Measurements from ENCODE around the gene DOK1.

Gene DOK1

DNA sequence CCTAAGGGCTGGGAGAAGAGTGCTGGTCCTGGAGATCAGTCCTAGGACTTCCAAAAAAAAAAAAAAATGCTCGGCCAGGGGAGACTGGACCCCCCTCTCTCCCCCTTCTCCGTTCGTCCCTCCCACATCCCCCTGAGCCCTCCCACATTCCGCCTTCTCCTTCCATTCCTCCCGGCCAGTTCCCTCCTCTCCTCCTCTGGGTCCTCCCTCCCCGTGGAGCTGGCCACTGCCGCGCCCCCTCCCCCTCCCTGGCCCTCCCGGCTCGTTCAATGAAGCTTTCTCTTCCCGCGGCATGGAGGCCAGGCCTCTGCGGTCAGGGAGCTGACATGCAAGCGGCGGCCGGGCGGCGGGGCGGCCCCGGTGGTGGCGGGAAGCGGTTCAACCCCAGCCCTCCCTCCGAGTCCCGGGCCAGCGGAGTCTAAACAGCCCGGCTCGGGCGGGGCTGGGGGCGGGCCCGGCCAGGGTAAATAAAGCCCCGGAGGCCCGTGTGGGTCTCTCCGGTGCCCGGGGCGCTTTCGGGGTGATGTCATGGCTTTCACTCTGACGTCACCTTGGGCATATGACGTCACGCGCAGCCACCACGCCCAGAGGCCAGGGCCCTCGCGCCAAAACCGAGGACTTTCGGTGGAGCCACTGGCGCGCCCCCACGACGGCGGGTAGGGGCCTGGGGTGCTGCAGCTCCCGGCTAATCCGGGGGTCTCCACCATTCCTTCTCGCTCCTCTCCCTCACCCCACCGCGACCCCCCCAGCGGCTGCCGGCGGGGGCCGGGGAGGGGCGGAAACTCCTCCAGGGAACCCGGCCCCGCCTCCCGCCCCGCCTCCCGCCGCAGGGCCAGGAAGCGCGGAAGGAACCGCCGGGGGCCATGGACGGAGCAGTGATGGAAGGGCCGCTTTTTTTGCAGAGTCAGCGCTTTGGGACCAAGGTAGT is at the start of gene DOK1, which contains the start of gene LOXL3:
DOK1 (plus strand) TSS at position 829 of the 928 bp plus-strand sequence; CDS start at position 864, 35 bp downstream.
LOXL3 (minus strand) TSS at position 51 of the 928 bp plus-strand sequence. CDS start 1,308 bp downstream, outside the sequence.
- H3K36me3 Mint-ChIP-seq (ENCODE audit: low read depth), result peaks cover 78% of the 10 kb centered on the region
- peak within 1 kb of the TSS; percentile 95 for H3K27ac Mint-ChIP-seq
- no peaks in the 10 kb centered on the region for H3K9me3 Mint-ChIP-seq
- H3K27me3 Mint-ChIP-seq, result no peaks in the 10 kb centered on the region
- intact Hi-C loops (cut with micrococcal nuclease), result loop anchor here (2.0 kb wide), 1 partner anchor 71 kb away; the partner anchor contains the start of genes CCDC142 and TTC31
- peaks cover 65% of the 10 kb centered on the region for H3K4me1 Mint-ChIP-seq (ENCODE audit: low read depth)
- peak within 1 kb of the TSS; percentile 97 for H3K4me3 Mint-ChIP-seq

DNA sequence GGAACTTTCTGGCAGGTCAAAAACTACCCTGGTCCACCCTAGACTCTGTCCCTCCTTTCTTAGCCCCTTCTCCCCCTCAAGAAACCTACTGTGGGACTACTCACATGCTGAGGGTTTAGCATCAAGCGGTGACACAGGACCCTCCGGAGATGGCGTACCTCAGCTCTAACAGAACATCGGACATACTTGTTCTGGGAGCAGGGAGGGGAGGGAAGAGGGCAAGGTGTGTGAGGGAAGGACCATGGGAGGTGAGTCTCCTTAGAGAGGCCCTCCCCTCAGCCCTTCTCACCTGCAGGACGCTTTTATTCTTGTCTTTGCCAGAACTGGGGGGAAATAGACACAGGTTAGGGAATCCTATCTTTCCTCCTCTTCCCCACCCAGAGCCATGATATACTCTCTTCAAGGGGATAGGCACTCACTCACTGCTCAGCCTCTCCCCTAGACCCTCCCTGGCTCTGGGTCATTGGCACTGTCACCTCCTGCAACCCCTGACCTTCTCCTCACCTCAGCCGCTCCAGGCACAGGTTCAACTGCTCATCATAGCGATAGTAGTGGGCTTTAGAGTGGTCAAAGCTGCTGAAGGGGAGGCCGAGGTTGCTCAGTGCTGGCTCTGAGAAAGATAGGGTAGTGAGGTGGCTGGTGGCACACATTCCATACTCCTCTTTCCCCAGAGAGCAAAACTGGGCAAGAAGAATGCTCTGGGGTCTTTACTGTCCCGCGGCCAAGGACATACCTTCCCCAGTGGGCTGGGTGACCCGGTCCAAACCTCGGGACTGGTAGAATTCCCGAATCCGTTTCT is 48.9 kb upstream of the DOK1 start:
- Mint-ChIP-seq H3K27me3 (peaks cover 42% of the 10 kb centered on the region), H3K4me1 (ENCODE audit: low read depth) (peaks cover 67% of the 10 kb centered on the region), H3K9me3 (no peaks in the 10 kb centered on the region), H3K4me3 (peak overlapping the region; percentile 31), H3K36me3 (ENCODE audit: low read depth) (peaks cover 55% of the 10 kb centered on the region), H3K27ac (peak overlapping the region; percentile 94)
- intact Hi-C loops (cut with micrococcal nuclease), result loop anchor here (2.0 kb wide), 1 partner anchor 51 kb away; the partner anchor contains the start of gene INO80B

DNA sequence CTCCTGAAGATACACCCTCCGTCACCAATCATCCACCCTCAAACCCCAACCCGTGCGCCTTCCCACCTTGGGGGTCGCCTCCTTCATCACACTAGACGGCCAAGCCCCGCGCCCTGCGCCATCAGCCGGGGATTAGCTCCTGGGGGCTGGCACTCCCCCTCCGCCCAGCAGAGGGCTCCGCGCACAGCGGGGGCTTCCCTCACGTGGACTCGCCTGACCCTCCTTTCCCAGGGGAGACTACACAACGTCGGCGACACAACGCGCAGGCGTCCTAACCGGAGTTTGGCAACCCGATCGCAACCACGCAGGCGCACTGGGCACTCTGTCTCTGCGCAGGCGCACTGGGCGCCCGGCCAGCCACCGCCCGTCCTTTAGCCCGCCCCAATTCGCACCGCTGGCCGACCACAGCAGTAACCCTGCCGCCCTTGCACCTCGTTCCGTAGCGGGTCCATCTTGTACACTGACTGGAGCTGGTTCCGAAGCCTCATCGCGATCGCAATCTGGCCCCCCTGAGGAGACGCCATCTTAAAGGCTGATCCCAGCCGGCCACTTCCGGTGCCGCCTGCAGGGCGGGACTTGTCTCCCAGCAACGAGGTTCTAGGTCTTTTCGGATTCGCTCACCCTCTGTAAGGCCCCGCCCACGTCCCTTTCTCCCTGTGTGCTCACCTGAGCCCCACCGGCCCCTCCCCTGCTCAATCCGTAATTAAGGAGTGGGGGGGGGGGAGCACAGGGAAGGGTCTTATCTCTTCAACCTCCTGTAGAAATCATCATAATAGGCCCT is 47.2 kb upstream of the DOK1 start, which contains the start of gene PCGF1:
PCGF1 (minus strand) TSS at position 551 of the 781 bp plus-strand sequence; CDS start at position 524, 27 bp downstream.
- peaks cover 55% of the 10 kb centered on the region for H3K4me1 Mint-ChIP-seq (ENCODE audit: low read depth)
- H3K27ac Mint-ChIP-seq, result peak within 1 kb of the TSS; percentile 95
- H3K4me3 Mint-ChIP-seq, result peak within 1 kb of the TSS; percentile 89
- no peaks in the 10 kb centered on the region for H3K9me3 Mint-ChIP-seq
- H3K36me3 Mint-ChIP-seq (ENCODE audit: low read depth), result peaks cover 55% of the 10 kb centered on the region
- peaks cover 42% of the 10 kb centered on the region for H3K27me3 Mint-ChIP-seq
- intact Hi-C loops (cut with micrococcal nuclease), result loop anchor here (1.0 to 2.0 kb wide), 2 partner anchors 22 to 53 kb away; partner anchors contain the start of genes AUP1, HTRA2 and INO80B

DNA sequence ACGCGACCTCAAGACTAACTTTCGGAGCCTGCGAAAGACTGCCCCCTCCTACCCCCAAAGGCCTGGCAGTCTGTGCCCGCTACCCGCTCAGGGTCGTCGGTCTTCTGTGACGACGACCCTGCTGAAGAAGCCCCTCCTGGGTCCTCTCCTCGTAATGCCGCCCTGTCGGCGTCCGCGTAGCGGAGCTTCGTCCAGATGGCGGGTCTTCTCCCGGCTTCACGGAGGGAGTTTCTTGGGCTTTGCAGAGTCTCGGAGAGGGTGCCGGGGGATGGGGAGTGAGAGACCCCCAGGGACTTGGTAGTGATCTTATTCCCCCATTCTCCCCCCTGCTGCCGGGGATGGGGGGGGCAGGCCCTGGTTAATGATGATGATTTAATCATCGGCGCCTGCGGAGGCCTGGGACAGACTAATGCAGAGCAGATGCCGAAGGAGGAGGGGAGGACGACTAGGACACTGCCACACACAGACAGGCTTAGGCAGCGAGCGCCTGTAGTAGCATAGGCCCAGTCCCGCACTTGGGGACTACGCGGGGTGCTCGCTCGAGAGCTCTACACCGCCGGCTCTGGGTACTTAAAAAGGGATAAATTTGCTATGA is 46.5 kb upstream of the DOK1 start:
- H3K9me3 Mint-ChIP-seq, result no peaks in the 10 kb centered on the region
- peak overlapping the region; percentile 95 for H3K27ac Mint-ChIP-seq
- peaks cover 50% of the 10 kb centered on the region for H3K4me1 Mint-ChIP-seq (ENCODE audit: low read depth)
- peak overlapping the region; percentile 89 for H3K4me3 Mint-ChIP-seq
- H3K36me3 Mint-ChIP-seq (ENCODE audit: low read depth), result peaks cover 49% of the 10 kb centered on the region
- intact Hi-C loops (cut with micrococcal nuclease), result loop anchor here (1.0 to 2.0 kb wide), 2 partner anchors 21 to 53 kb away; partner anchors contain the start of genes AUP1, HTRA2 and INO80B
- H3K27me3 Mint-ChIP-seq, result peaks cover 47% of the 10 kb centered on the region

DNA sequence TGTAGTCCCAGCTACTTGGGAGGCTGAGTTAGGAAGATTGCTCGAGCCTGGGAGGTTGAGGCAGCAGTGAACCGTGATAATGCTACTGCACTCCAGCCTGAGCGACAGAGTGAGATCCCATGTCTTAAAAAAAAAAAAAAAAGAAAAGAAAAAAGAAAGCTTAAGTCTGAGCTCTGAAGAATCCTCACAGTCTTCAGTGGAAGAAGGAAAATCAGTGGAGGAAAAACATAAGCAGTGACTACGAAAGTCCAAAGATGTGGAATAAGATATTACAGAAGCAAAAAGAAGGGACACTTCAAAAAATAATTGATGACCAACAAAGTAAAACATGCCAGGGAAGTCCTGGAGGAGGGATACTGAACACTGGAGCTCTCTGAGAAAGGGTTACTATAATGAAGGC is 44.2 kb upstream of the DOK1 start:
- H3K4me3 Mint-ChIP-seq, result no peak overlapping the region
- peaks cover 66% of the 10 kb centered on the region for H3K27me3 Mint-ChIP-seq
- H3K4me1 Mint-ChIP-seq (ENCODE audit: low read depth), result peaks cover 36% of the 10 kb centered on the region
- H3K9me3 Mint-ChIP-seq, result no peaks in the 10 kb centered on the region
- H3K27ac Mint-ChIP-seq, result no peak overlapping the region
- H3K36me3 Mint-ChIP-seq (ENCODE audit: low read depth), result peaks cover 26% of the 10 kb centered on the region
- intact Hi-C loops (cut with micrococcal nuclease), result no loop called here

DNA sequence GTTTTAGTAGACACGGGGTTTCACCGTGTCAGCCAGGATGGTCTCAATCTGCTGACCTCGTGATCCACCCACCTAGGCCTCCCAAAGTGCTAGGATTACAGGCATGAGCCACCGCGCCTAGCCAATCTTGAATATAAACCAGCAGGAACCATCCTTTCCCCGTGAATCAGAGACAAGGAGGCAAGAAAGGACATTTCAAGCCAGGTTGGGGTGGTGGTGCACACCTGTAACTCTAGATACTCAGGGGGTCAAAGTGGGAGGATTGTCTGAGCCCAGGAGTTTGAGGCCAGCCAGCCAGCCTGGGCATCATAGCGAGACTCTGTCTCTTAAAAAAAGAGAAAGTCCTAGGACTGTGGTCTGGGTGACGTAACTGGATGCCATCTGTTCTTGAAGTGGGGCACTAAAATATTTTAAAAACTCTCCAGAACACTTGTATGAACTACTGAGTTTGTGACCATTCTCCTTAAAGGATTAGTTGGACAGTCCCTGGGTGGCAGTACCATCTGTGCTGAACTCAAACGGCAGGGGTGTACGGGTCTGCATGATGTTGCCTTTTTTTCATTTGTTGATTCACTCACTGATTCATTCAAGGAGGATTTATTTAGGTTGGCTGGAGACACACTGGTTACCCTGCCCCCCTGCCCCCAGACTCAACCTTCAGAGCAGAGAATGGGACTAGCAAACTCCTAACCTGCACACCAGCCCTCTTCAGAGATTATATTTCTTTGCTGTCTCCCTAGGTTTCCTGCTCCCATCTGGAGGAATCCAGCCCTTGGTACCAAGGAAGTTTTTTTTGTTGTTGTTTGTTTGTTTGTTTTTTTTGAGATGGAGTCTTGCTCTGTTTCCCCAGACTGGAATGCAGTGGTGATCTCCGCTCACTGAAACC is 43.2 kb upstream of the DOK1 start:
- H3K9me3 Mint-ChIP-seq, result no peaks in the 10 kb centered on the region
- H3K27me3 Mint-ChIP-seq, result peaks cover 75% of the 10 kb centered on the region
- peaks cover 36% of the 10 kb centered on the region for H3K4me1 Mint-ChIP-seq (ENCODE audit: low read depth)
- no peak overlapping the region for H3K27ac Mint-ChIP-seq
- peaks cover 17% of the 10 kb centered on the region for H3K36me3 Mint-ChIP-seq (ENCODE audit: low read depth)
- intact Hi-C loops (cut with micrococcal nuclease), result no loop called here
- no peak overlapping the region for H3K4me3 Mint-ChIP-seq

DNA sequence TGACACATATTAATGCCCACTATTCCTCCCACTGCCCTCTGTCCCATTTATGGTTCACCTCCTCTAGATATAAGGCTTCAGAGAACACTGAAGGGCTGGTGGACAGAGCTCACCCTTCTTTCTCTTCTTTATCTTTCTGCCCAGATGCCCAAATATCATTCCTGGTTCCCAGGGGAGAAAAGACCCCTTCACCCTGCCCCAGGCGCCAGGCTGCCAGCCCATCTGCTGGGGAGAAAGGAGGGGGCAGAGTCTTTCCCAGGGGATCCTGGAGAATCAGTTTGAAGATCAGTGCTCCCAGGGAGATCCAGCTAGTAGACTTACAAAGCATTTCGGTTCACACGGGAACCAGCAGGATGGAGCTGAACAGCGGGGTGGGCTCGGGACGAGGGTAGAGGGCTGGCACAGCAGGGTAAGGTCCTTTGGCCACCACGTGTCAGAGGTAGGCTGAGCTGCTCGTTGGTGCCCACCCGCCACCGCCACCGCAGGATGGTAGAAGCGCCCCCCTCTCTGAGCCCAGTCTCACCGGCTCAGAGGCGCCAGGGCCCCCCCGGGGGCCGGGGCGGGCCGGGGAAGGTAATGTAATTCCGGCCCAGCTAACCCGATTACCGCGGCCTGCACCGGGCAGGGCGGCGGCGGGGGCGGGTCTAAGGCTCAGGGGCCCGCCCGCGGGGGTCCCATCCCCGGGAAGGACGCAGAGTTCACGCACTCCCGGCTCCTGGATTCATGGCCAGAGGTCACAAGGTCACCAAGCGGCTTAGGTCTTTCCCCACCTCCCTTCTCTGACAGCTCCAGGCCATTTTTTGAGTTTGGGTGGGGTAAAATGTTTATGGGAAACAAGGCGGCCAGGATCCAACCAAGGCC is 41.5 kb upstream of the DOK1 start:
- H3K9me3 Mint-ChIP-seq, result no peaks in the 10 kb centered on the region
- H3K36me3 Mint-ChIP-seq (ENCODE audit: low read depth), result peaks cover under 1% of the 10 kb centered on the region
- intact Hi-C loops (cut with micrococcal nuclease), result no loop called here
- H3K27me3 Mint-ChIP-seq, result peaks cover 90% of the 10 kb centered on the region
- H3K4me1 Mint-ChIP-seq (ENCODE audit: low read depth), result peaks cover 40% of the 10 kb centered on the region
- H3K4me3 Mint-ChIP-seq, result no peak overlapping the region
- H3K27ac Mint-ChIP-seq, result no peak overlapping the region

DNA sequence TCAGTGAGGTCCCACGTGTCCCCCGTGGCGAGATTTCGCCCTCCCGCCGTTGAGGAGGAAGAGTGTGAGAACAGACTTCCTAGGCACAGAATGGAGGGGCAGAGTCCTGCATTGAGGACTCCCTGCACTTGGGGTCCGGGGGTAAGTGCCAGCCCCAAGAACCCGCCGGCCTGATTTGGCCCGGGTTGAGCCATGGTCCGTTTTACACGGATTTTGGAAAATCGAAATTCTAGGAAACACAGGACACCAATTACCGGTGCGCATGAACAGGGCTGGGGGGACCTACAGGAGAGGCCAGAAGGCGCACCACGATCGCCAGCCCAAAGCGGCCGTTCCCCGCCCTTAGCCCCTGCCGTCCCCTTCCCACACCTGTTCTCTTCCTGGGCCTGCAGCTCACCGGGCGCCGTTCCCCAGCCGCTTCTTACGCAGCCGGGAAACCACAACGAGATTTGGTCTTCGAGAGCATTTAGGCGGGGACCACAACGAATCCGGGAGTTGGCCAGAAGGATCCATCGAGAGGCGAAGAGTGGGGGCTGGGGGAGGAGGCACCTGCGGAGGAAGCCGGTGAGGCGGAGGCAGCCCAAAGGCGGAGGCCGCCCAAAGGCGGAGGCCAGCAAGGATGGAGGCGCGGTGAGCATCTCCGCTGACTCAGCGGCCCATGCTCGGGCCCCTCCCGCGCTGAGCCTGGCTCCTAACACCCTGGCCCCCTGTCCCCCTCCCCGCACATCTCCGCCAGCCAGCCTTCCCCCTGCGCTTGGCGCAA is 40.7 kb upstream of the DOK1 start:
- H3K9me3 Mint-ChIP-seq, result no peaks in the 10 kb centered on the region
- no peak overlapping the region for H3K27ac Mint-ChIP-seq
- H3K4me3 Mint-ChIP-seq, result no peak overlapping the region
- H3K27me3 Mint-ChIP-seq, result peaks cover 90% of the 10 kb centered on the region
- peaks cover 33% of the 10 kb centered on the region for H3K4me1 Mint-ChIP-seq (ENCODE audit: low read depth)
- H3K36me3 Mint-ChIP-seq (ENCODE audit: low read depth), result no peaks in the 10 kb centered on the region
- intact Hi-C loops (cut with micrococcal nuclease), result no loop called here

DNA sequence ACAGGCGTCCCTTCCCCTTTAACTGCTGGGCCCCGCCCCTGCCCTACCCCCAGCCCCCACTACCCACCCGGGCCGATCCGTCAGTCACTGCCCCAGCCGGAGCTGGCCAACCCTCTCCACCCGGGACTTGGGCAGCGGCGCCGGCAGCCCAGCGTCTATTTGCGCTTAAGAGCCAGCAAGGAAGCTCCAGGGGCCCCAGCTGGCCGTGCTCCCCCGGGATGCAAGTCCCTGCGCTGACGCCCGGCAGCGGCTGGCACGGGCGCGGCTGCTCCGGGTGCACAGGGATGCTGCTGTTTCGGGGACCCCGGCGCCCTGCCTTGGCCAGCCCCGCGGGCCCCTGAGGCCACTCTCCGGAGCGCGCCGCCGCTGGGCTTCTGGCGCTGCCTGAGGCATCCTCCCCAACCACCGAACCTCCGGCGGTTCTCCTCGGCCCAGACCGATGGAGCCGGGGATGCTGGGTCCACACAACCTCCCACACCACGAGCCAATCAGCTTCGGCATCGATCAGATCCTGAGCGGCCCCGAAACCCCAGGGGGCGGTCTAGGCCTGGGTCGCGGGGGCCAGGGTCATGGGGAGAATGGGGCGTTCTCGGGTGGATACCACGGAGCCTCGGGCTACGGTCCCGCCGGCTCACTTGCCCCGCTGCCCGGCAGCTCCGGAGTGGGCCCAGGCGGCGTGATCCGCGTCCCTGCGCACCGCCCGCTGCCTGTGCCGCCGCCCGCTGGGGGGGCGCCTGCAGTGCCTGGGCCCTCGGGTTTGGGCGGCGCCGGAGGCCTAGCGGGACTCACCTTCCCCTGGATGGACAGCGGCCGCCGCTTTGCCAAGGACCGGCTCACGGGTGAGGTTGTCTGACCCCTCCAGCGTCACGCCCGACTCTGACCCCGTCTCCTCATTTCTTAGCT is 39.9 kb upstream of the DOK1 start, which contains the start of gene TLX2:
TLX2 (plus strand) TSS at position 83 of the 903 bp plus-strand sequence; CDS start at position 440, 357 bp downstream.
- no peaks in the 10 kb centered on the region for H3K9me3 Mint-ChIP-seq
- peak within 1 kb of the TSS; percentile 72 for H3K4me3 Mint-ChIP-seq
- intact Hi-C loops (cut with micrococcal nuclease), result no loop called here
- H3K4me1 Mint-ChIP-seq (ENCODE audit: low read depth), result peaks cover 33% of the 10 kb centered on the region
- H3K27me3 Mint-ChIP-seq, result peaks cover 95% of the 10 kb centered on the region
- H3K27ac Mint-ChIP-seq, result no peak within 1 kb of the TSS
- H3K36me3 Mint-ChIP-seq (ENCODE audit: low read depth), result no peaks in the 10 kb centered on the region

DNA sequence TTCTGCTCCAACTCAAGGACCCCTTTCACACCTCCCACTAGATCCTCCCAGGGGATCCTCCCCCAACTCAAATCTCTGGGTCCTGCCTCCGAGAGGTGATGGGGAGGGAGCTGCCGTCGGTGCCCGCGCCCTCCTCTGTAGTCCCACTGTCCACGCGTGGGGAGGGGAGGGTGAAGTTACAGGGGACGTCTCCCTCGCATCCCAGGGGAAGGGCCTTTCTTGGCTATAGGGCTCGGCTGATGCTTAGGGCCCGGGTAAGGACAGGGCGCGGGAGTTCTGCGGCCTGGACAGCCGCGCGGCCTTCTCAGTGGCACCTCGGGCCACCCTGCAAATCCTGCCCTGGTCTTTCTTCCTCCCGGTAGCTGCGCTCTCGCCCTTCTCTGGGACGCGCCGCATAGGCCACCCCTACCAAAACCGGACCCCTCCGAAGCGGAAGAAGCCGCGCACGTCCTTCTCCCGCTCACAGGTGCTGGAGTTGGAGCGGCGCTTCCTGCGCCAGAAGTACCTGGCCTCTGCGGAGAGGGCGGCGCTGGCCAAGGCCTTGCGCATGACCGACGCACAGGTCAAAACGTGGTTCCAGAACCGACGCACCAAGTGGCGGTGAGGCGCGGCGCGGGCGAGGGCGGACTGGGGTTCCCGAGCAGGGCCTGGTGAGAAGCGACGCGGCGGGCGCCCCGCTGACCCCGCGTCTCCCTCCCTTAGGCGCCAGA is 39.1 kb upstream of the DOK1 start:
- no peaks in the 10 kb centered on the region for H3K9me3 Mint-ChIP-seq
- H3K4me1 Mint-ChIP-seq (ENCODE audit: low read depth), result peaks cover 33% of the 10 kb centered on the region
- peak overlapping the region; percentile 72 for H3K4me3 Mint-ChIP-seq
- peaks cover 95% of the 10 kb centered on the region for H3K27me3 Mint-ChIP-seq
- intact Hi-C loops (cut with micrococcal nuclease), result no loop called here
- H3K36me3 Mint-ChIP-seq (ENCODE audit: low read depth), result no peaks in the 10 kb centered on the region
- no peak overlapping the region for H3K27ac Mint-ChIP-seq
